Peyer's patch (tissue), 4 donors: ENCODE data around the gene PLXDC1.

ENCODE experiments used
- POLR2A ChIP-seq, 2 donors: fragments of 450-650 bp; IDR thresholded peaks; one replicate each; pipeline ENCODE4 v1.5.1; 2017; ENCODE audit warnings: antibody characterized with exemption in 2 of 2, mild to moderate bottlenecking in 2 of 2, moderate library complexity in 2 of 2
- TF ChIP-seq, protein P1 (sequence below), 6 experiments: fragments of 450-650 bp in 4 of 6; fragments of 200-600 bp in 2 of 6; sonication (generic) in 1 of 6; IDR thresholded peaks; one replicate each; pipeline ENCODE4 v1.5.1; 2017 to 2019; ENCODE audit warnings: antibody characterized with exemption in 6 of 6, mild to moderate bottlenecking in 3 of 6, moderate library complexity in 1 of 6

DNA sequence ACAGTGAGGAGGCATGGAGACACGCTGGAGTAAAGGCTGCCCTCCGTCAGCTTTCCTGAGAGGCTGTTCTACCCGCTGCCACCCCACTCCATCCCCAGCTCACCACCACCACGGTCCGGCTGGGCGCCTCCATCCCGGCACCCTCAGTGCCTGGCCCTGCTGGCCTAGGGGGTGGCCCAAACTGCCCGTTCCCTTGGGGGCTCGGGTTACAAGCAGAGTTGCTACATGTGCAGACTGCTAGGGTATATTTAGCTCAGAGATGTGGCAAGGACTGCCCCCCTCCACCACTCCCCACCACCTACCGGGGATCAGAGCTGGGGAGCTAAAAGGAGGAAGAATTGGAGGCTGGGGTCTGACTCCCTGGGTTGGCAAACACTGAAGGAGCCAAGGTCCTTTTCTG, 41.9 kb upstream of the PLXDC1 start:
- TF ChIP-seq, protein P1, sequence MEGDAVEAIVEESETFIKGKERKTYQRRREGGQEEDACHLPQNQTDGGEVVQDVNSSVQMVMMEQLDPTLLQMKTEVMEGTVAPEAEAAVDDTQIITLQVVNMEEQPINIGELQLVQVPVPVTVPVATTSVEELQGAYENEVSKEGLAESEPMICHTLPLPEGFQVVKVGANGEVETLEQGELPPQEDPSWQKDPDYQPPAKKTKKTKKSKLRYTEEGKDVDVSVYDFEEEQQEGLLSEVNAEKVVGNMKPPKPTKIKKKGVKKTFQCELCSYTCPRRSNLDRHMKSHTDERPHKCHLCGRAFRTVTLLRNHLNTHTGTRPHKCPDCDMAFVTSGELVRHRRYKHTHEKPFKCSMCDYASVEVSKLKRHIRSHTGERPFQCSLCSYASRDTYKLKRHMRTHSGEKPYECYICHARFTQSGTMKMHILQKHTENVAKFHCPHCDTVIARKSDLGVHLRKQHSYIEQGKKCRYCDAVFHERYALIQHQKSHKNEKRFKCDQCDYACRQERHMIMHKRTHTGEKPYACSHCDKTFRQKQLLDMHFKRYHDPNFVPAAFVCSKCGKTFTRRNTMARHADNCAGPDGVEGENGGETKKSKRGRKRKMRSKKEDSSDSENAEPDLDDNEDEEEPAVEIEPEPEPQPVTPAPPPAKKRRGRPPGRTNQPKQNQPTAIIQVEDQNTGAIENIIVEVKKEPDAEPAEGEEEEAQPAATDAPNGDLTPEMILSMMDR (IDR thresholded peaks at IDR 0.05) = no peak
- no peak for TF ChIP-seq POLR2A (IDR thresholded peaks at IDR 0.05)
